Heart right ventricle (tissue), 16 donors: ENCODE measurements around the gene GPATCH8. TPM values are rescaled to one million over a fixed set of nuclear protein-coding genes. Genes with fewer than 3 reads are reported as not detected.
A peak's percentile ranks its signal among the peaks of the same experiment; 100 is the strongest.
"Not testable (repeated sequence)": the region's sequence is repeated elsewhere in the genome, so short reads cannot be mapped to it uniquely, and the experiment has no call there.

Source experiments
- ATAC-seq, 8 donors: fragments of 200-7000 bp; cut with Tn5 transposase; one replicate each; pipeline ENCODE4 v1.9.1; 2020; ENCODE audit warnings: mild to moderate bottlenecking in 8 of 8, moderate library complexity in 8 of 8, moderate number of reproducible peaks in 1 of 8
- DNase-seq, 2 donors: peaks; one replicate each; pipeline ENCODE4 v3.0.0-alpha.2; 2020
- H3K27ac ChIP-seq, 10 donors: fragments of 200-600 bp; sonication (generic) in 2 of 10; one replicate each; pipeline versions ENCODE4 v1.5.0 to v1.8.0; 2020 to 2022; ENCODE audit warnings: mild to moderate bottlenecking in 3 of 10
- H3K27me3 ChIP-seq, 7 donors: fragments of 200-600 bp; one replicate each; pipeline ENCODE4 v1.8.0; 2021 to 2022; ENCODE audit warnings: mild to moderate bottlenecking in 2 of 7
- H3K36me3 ChIP-seq, 9 donors: fragments of 200-600 bp; sonication (generic) in 1 of 9; one replicate each; pipeline versions ENCODE4 v1.5.0 to v1.8.0; 2020 to 2022; ENCODE audit warnings: mild to moderate bottlenecking in 2 of 9
- H3K4me1 ChIP-seq, 9 donors: fragments of 200-600 bp; sonication (generic) in 1 of 9; one replicate each; pipeline versions ENCODE4 v1.5.0 to v1.8.0; 2020 to 2022; ENCODE audit warnings: mild to moderate bottlenecking in 4 of 9
- H3K4me3 ChIP-seq, 10 donors: fragments of 200-600 bp; sonication (generic) in 2 of 10; one replicate each; pipeline versions ENCODE4 v1.5.0 to v1.8.0; 2020 to 2022; ENCODE audit warnings: mild to moderate bottlenecking in 7 of 10, moderate library complexity in 2 of 10
- H3K9me3 ChIP-seq, 11 donors: fragments of 200-600 bp in 10 of 11; sonication (generic) in 2 of 11; one replicate each; pipeline versions ENCODE4 v1.5.0 to v1.8.0; 2013 to 2022; ENCODE audit warnings: mild to moderate bottlenecking in 2 of 11, control low read depth in 1 of 11, moderate library complexity in 1 of 11
- WGBS, 2 donors: extraction: QIAGEN DNeasy Blood & Tissue Kit; methylation state at CpG; one replicate each; pipeline ENCODE4 v1.1.7; 2013; ENCODE audit warnings: inconsistent platforms in 1 of 2; 5-methylcytosine and 5-hydroxymethylcytosine counted together
- intact Hi-C, 10 donors: fragments of 100-400 bp; cut with DNase I; formaldehyde crosslinking; loops; one replicate each; pipeline versions ENCODE4 v1.11.1 to v1.14.2; 2022
- polyA plus RNA-seq, 2 donors: library from polyadenylated mRNA; stranded (reverse); fragments of 200-250 nt; gene quantifications; one replicate each; pipeline ENCODE4 v1.2.3, GENCODE V29; 2013
- total RNA-seq, 10 donors: library from RNA; stranded (reverse); fragmentation: NEBNext Ultra II Directional in 3 of 10; extraction: Animal tissue kit (Norgen Biotek cat#: 25700) in 3 of 10; gene quantifications; one replicate each; pipeline versions ENCODE4 v1.2.1 to v1.2.4, GENCODE V29; 2021 to 2023
- TF ChIP-seq, protein P1 (sequence below), 9 donors: fragments of 200-600 bp; sonication (generic) in 2 of 9; IDR thresholded peaks; one replicate each; pipeline versions ENCODE4 v1.5.0 to v1.8.0; 2021 to 2022; ENCODE audit warnings: antibody characterized with exemption in 9 of 9, mild to moderate bottlenecking in 5 of 9, moderate library complexity in 1 of 9
- donor health status: Arrhythmogenic right ventricular cardiomyopathy.
- donor health status: ischemic (EF 13 %, LVEDD 7.1; RV severe dilation, severe dysfunction).
- donor health status: healthy with polysubstance abuse.
- donor health status: DM: no; HTN: yes; CAD: no.
- donor health status: DM: no; HTN: no; CAD: no.
- donor health status: ischemic (EF 25% LVEDD 6.9; RV normal size, moderate dysfunction).
- donor health status: ischemic (EF 25% LVEDD 5.7; RV mildly dilated, moderate dysfunction).
- donor health status: healthy.
- donor health status: DM: yes; HTN: yes; CAD: no.
- donor health status: Ischemic cardiomyopathy.
- donor health status: ischemic (EF 35%, LVEDD 5.7; RV mildly dilated, moderate dysfunction).
- donor health status: nonischemic (EF 11% LVEDD 7.7; RV severe dilation, severe dysfunction).
- donor health status: DM: yes; HTN: yes; CAD: no.
- donor health status: PGD.
- donor health status: ischemic (EF 29% LVEDD 5.4; RV normal size, mild dysfunction).
- donor health status: nonischemic (EF 23%, LVEDD 6.1; RV moderate dilation, normal function).

Gene GPATCH8
- total and polyA plus RNA-seq, 12 donors: 5.8 to 25.1 (median 22.0) TPM

DNA sequence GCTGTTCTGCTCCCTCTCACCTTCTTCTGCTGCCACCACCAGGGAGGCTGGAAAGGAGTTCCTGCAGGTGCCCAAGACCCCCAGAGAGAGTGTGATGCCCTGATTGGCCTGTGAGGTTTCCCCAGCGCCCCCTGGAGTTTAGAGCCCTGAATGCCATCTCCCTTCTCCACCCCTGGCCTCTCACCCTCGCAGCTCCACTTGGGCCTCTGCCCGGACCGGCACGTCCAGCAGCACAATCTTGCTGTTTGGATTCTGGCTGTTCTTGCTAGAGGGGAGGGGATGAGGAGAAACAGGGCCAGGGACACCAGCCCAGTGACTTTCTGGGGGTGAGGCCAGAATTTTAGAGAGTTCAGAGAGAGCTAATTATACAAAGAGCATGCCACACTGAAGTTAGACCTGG is 127.1 kb downstream of the GPATCH8 start:
- no peak overlapping the region for H3K27ac ChIP-seq
- ATAC-seq (peak; percentile 48 to 91 (median 69)), DNase-seq (peak; percentile 55 to 64)
- no peak overlapping the region for H3K4me3 ChIP-seq
- peaks cover 0 to 30% (median 6%) of the 10 kb centered on the region in 9 donors for H3K4me1 ChIP-seq
- no peaks in the 10 kb centered on the region for H3K36me3 ChIP-seq
- intact Hi-C loops: no loop called here
- peaks cover 0 to 9% (median 4%) of the 10 kb centered on the region in 7 donors for H3K27me3 ChIP-seq
- H3K9me3 ChIP-seq: no peaks in the 10 kb centered on the region
- TF ChIP-seq, protein P1, sequence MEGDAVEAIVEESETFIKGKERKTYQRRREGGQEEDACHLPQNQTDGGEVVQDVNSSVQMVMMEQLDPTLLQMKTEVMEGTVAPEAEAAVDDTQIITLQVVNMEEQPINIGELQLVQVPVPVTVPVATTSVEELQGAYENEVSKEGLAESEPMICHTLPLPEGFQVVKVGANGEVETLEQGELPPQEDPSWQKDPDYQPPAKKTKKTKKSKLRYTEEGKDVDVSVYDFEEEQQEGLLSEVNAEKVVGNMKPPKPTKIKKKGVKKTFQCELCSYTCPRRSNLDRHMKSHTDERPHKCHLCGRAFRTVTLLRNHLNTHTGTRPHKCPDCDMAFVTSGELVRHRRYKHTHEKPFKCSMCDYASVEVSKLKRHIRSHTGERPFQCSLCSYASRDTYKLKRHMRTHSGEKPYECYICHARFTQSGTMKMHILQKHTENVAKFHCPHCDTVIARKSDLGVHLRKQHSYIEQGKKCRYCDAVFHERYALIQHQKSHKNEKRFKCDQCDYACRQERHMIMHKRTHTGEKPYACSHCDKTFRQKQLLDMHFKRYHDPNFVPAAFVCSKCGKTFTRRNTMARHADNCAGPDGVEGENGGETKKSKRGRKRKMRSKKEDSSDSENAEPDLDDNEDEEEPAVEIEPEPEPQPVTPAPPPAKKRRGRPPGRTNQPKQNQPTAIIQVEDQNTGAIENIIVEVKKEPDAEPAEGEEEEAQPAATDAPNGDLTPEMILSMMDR (IDR thresholded peaks at IDR 0.05): peak in 8 of 9 donors; percentile 23 to 56 (median 40)
- 7 to 21% methylated on average over 5 of the region's 5 CpGs for WGBS, 2 donors

DNA sequence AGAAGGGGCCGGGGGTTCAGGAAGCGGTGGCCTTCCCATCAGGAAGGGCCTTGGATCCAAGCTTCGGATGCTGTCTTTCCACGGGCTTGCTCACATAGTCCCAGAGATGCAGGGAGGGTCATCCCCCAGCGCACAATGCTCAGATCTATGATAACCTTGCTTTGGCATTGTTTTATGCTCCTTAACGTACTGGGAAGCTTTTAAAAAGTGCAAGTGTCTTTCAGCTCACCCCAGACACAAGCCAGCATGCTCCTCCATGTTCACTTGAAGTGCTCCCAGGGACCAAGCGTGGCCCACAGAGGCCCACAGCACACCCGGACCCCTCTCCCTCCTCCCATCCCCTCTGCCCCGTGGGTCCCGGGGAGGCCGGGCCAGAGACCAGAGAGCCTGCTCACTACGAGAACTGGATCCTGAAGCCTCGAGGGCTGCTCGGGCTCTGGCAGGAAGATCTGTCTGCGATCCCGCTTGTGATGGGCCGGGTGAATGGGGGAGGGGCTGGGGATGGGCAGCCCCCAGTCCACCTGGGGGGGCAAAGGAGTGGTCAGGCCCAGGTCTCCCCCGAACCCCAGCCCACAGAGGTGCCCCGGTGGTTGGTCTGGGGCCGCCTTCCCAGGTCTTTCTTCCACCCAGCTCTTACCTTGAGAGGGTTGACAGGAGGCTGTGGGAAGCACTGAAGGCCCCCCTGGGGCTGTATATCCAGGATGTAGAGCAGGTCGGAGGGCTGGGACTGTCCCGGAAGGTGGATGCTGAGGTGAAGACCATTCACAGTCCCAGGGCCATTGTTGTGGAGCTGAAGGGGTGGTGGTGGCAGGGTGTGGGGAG is 127.8 kb downstream of the GPATCH8 start:
- H3K9me3 ChIP-seq: no peaks in the 10 kb centered on the region
- no peak overlapping the region for H3K4me3 ChIP-seq
- peaks cover 0 to 15% (median 5%) of the 10 kb centered on the region in 7 donors for H3K27me3 ChIP-seq
- H3K36me3 ChIP-seq: no peaks in the 10 kb centered on the region
- no peak overlapping the region for H3K27ac ChIP-seq
- TF ChIP-seq, protein P1 (IDR thresholded peaks at IDR 0.05): no peak
- DNase-seq: no peak
- peak in 5 of 8 donors; percentile 6 to 32 (median 19) for ATAC-seq
- 27 to 31% methylated on average over 22 of the region's 22 CpGs for WGBS, 2 donors
- H3K4me1 ChIP-seq: peaks cover 0 to 30% (median 6%) of the 10 kb centered on the region in 9 donors
- intact Hi-C loops: no loop called here

DNA sequence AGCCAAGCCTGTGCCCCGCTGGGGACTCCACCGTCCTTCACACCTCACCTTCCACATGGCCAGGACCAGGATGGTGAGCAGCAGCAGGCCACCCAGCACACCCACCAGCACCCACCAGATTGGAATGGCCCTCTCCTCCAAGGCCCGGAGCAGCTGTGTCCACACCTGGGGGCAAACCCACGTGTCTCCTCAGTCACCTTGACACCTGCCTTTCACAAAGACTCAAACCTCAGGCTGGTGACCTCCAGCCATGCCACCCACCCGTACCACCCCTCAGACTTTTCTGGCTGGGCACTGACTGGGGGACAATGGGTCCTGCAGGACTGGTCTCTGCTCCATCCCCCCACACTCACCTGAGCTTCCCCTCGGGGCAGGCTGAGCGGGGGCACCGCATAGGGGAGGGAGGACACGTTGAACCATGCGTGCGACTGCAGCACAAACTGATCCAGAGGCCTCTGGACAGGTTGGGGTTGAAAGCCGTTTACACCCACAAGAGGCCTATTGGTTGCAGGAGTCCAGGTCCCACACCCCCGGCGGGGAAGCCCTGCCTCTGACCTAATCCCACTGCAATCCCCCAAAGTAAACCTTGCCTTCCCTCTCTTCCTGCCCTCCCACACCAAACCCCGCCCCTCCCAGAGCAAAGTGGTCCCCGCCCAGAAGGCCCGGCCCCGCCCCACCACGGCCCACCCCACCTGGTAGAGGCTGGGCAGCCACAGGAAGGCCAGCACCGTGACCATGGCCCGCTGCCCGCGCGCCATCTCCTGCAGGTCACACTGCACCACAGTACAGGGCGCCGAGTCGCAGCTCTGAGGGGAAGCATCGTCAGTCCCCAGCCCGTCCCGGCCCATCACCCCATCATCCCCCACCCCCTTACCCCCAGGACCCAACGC is 128.7 kb downstream of the GPATCH8 start:
- H3K27me3 ChIP-seq: peaks cover 0 to 24% (median 5%) of the 10 kb centered on the region in 7 donors
- intact Hi-C loops: no loop called here
- TF ChIP-seq, protein P1 (IDR thresholded peaks at IDR 0.05): no peak
- H3K4me1 ChIP-seq: peaks cover 0 to 30% (median 6%) of the 10 kb centered on the region in 9 donors
- no peaks in the 10 kb centered on the region for H3K36me3 ChIP-seq
- DNase-seq (no peak), ATAC-seq (peak in 6 of 8 donors; percentile 17 to 65 (median 34))
- H3K27ac ChIP-seq: no peak overlapping the region
- no peak overlapping the region for H3K4me3 ChIP-seq
- no peaks in the 10 kb centered on the region for H3K9me3 ChIP-seq
- WGBS, 2 donors: 31 to 37% methylated on average over 31 of the region's 31 CpGs

- H3K4me3 ChIP-seq: no peak overlapping the region
- WGBS, 2 donors: 68 to 73% methylated on average over 10 of the region's 10 CpGs
- H3K9me3 ChIP-seq: no peaks in the 10 kb centered on the region
- TF ChIP-seq, protein P1 (IDR thresholded peaks at IDR 0.05): no peak
- H3K27me3 ChIP-seq: peaks cover 0 to 26% (median 9%) of the 10 kb centered on the region in 7 donors
- no peak for DNase-seq
- ATAC-seq: no peak
- no peaks in the 10 kb centered on the region for H3K36me3 ChIP-seq
- intact Hi-C loops: no loop called here
- H3K4me1 ChIP-seq: peaks cover 0 to 30% (median 6%) of the 10 kb centered on the region in 9 donors
- H3K27ac ChIP-seq: no peak overlapping the region
Observed at GRCh38 chr17:44372036-44372435, 131.2 kb downstream of the GPATCH8 start.

DNA sequence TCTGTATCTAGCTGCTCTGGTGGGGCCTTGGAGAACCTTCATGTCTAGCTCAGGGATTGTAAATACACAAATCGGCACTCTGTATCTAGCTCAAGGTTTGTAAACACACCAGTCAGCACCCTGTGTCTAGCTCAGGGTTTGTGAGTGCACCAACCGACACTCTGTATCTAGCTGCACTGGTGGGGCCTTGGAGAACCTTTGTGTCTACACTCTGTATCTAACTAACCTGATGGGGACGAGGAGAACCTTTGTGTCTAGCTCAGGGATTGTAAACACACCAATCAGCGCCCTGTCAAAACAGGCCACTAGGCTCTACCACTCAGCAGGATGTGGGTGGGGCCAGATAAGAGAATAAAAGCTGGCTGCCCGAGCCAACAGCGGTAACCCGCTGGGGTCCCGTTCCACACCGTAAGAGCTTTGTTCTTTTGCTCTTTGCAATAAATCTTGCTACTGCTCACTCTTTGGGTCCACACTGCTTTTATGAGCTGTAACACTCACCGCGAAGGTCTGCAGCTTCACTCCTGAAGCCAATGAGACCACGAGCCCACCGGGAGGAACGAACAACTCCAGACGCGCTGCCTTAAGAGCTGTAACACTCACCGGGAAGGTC is 133.7 kb downstream of the GPATCH8 start:
- ATAC-seq, H3K4me1 ChIP-seq, intact Hi-C loops, DNase-seq, H3K27ac ChIP-seq, H3K9me3 ChIP-seq, H3K4me3 ChIP-seq, H3K36me3 ChIP-seq: not testable (repeated sequence)
- WGBS, 2 donors: 67 to 68% methylated on average over 17 of the region's 17 CpGs
- peaks cover 0 to 35% (median 13%) of the 10 kb centered on the region in 7 donors for H3K27me3 ChIP-seq

DNA sequence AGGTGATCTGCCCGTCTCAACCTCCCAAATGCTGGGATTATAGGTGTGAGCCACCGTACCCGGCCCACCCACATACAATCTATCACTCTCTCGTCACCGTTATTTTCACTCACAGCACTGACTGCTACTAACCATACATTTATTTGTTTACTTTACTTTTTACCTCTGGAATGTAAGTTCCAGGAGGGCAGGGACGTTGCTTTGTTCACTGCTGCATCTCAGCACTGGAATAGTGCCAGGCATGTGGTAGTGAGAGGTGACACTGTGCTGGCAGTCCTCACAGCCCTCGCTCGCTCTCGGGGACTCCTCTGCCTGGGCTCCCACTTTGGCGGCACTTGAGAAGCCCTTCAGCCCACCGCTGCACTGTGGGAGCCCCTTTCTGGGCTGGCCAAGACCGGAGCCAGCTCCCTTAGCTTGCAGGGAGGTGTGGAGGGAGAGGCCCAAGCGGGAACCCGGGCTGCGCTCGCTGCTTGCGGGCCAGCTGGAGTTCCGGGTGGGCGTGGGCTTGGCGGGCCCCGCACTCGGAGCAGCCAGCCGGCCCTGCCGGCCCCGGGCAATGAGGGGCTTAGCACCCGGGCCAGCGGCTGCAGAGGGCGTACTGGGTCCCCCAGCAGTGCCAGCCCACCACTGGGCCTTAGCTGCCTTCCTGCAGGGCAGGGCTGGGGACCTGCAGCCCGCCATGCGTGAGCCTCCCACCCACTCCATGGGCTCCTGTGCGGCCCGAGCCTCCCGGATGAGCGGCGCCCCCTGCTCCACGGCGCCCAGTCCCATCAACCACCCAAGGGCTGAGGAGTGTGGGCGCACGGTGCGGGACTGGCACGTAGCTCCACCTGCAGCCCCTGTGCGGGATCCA is 134.6 kb downstream of the GPATCH8 start:
- H3K4me3 ChIP-seq, DNase-seq, ATAC-seq, intact Hi-C loops, H3K4me1 ChIP-seq, H3K36me3 ChIP-seq, H3K9me3 ChIP-seq, H3K27ac ChIP-seq: not testable (repeated sequence)
- H3K27me3 ChIP-seq: peaks cover 0 to 35% (median 13%) of the 10 kb centered on the region in 7 donors
- WGBS, 2 donors: 94 to 95% methylated on average over 42 of the region's 42 CpGs
